Mesenchymal stem cell (in vitro differentiated cells and primary cell): ENCODE data around the gene MICAL3.
A peak's percentile ranks its signal among the peaks of the same experiment; 100 is the strongest.

Experiments used
- DNase-seq: peaks from one replicate; pipeline ENCODE4 v3.0.0-alpha.2; 2013
- H2AFZ ChIP-seq: one replicate; pipeline ENCODE4 v1.6.1; 2013; ENCODE audit warnings: low read depth, mild to moderate bottlenecking, control low read depth, inconsistent platforms, low read length, moderate library complexity
- H2AK5ac ChIP-seq: 2 replicates; pipeline ENCODE4 v1.6.1; 2013; ENCODE audit warnings: low read length, moderate library complexity, mild to moderate bottlenecking, inconsistent platforms; ENCODE audit not compliant: severe bottlenecking
- H2BK120ac ChIP-seq: one replicate; pipeline ENCODE4 v1.6.1; 2013; ENCODE audit warnings: low read depth, mild to moderate bottlenecking, inconsistent platforms, low read length, moderate library complexity
- H2BK12ac ChIP-seq, 2 experiments: one replicate each; pipeline ENCODE4 v1.6.1; 2013; ENCODE audit warnings: inconsistent platforms in 2 of 2, low read length in 2 of 2, mild to moderate bottlenecking in 2 of 2, moderate library complexity in 2 of 2, control low read depth in 1 of 2
- H2BK15ac ChIP-seq: one replicate; pipeline ENCODE4 v1.6.1; 2013; ENCODE audit warnings: mild to moderate bottlenecking, low read depth, inconsistent platforms; ENCODE audit not compliant: poor library complexity, severe bottlenecking
- H2BK5ac ChIP-seq: 2 replicates; pipeline ENCODE4 v1.6.1; 2013; ENCODE audit warnings: low read depth, mild to moderate bottlenecking, low read length, control low read depth, inconsistent platforms; ENCODE audit not compliant: poor library complexity, severe bottlenecking
- H3K14ac ChIP-seq, 2 experiments: one replicate each; pipeline ENCODE4 v1.6.1; 2013; ENCODE audit warnings: inconsistent platforms in 2 of 2, low read length in 2 of 2, control low read depth in 1 of 2, mild to moderate bottlenecking in 1 of 2, moderate library complexity in 1 of 2
- H3K18ac ChIP-seq, 2 experiments: one replicate each; pipeline ENCODE4 v1.6.1; 2013; ENCODE audit warnings: inconsistent platforms in 2 of 2, low read length in 2 of 2, control low read depth in 1 of 2, low read depth in 1 of 2, mild to moderate bottlenecking in 1 of 2
- H3K23ac ChIP-seq, 2 experiments: one replicate each; pipeline ENCODE4 v1.6.1; 2013; ENCODE audit warnings: inconsistent platforms in 2 of 2, low read length in 2 of 2, mild to moderate bottlenecking in 2 of 2, moderate library complexity in 2 of 2, control low read depth in 1 of 2
- H3K27ac ChIP-seq: 2 replicates; pipeline ENCODE4 v1.5.1; 2013; ENCODE audit warnings: mild to moderate bottlenecking, moderate library complexity, low read length, control low read depth, inconsistent platforms; ENCODE audit not compliant: poor library complexity, severe bottlenecking
- H3K27me3 ChIP-seq, 2 experiments: 2 replicates each; pipeline versions ENCODE4 v1.6.1 to v1.7.0; 2013; ENCODE audit warnings: low read length in 2 of 2, mild to moderate bottlenecking in 2 of 2, moderate library complexity in 2 of 2, control low read depth in 1 of 2, inconsistent platforms in 1 of 2; ENCODE audit not compliant: control insufficient read depth in 1 of 2, insufficient read depth in 1 of 2
- H3K36me3 ChIP-seq, 2 experiments: 2 replicates each; pipeline versions ENCODE4 v1.6.1 to v1.7.0; 2013; ENCODE audit warnings: low read length in 2 of 2, control low read depth in 1 of 2, inconsistent platforms in 1 of 2, low read depth in 1 of 2, mild to moderate bottlenecking in 1 of 2; ENCODE audit not compliant: insufficient read depth in 2 of 2, control insufficient read depth in 1 of 2
- H3K4ac ChIP-seq, 2 experiments: one replicate each; pipeline ENCODE4 v1.6.1; 2013; ENCODE audit warnings: inconsistent platforms in 2 of 2, low read length in 2 of 2, mild to moderate bottlenecking in 2 of 2, moderate library complexity in 2 of 2, control low read depth in 1 of 2, low read depth in 1 of 2
- H3K4me1 ChIP-seq: 2 replicates; pipeline ENCODE4 v1.6.1; 2013; ENCODE audit warnings: low read depth, low read length, control low read depth; ENCODE audit not compliant: control insufficient read depth, insufficient read depth
- H3K4me2 ChIP-seq: 2 replicates; pipeline ENCODE4 v1.6.1; 2013; ENCODE audit warnings: low read length, mild to moderate bottlenecking, inconsistent platforms; ENCODE audit not compliant: poor library complexity, severe bottlenecking
- H3K4me3 ChIP-seq, 2 experiments: 2 replicates each; pipeline versions ENCODE4 v1.5.1 to v1.7.0; 2013; ENCODE audit warnings: low read length in 2 of 2, mild to moderate bottlenecking in 2 of 2, control low read depth in 1 of 2, low read depth in 1 of 2; ENCODE audit not compliant: insufficient read depth in 1 of 2
- H3K79me1 ChIP-seq: replicated peaks from 2 replicates; pipeline ENCODE4 v1.6.1; 2013; ENCODE audit warnings: mild to moderate bottlenecking, control low read depth, low read length, inconsistent platforms; ENCODE audit not compliant: poor library complexity, severe bottlenecking
- H3K9ac ChIP-seq: 2 replicates; pipeline ENCODE4 v1.7.0; 2013; ENCODE audit warnings: mild to moderate bottlenecking, low read length, moderate library complexity
- H3K9me3 ChIP-seq: 2 replicates; pipeline ENCODE4 v1.7.0; 2013; ENCODE audit warnings: mild to moderate bottlenecking, low read length; ENCODE audit not compliant: control insufficient read depth
- H4K8ac ChIP-seq: one replicate; pipeline ENCODE4 v1.6.1; 2013; ENCODE audit warnings: inconsistent platforms, mild to moderate bottlenecking, low read length, moderate library complexity
- H4K91ac ChIP-seq: one replicate; pipeline ENCODE4 v1.6.1; 2013; ENCODE audit warnings: mild to moderate bottlenecking, low read length, inconsistent platforms
- WGBS: methylation state at CpG from one replicate; pipeline ENCODE4 v1.1.7; 2013; ENCODE audit warnings: mixed read lengths; 5-methylcytosine and 5-hydroxymethylcytosine counted together

Gene MICAL3

GRCh38 chr22:17951315-17951714 is 73.0 kb downstream of the MICAL3 start:
- Histone ChIP-seq H4K91ac (no peak overlapping the region), H3K27ac (peak overlapping the region; percentile 21), H2BK15ac (no peak overlapping the region), H4K8ac (no peak overlapping the region), H3K9me3 (no peaks in the 10 kb centered on the region), H3K9ac (no peak overlapping the region), H3K79me1 (no peaks in the 10 kb centered on the region), H2BK12ac (no peak overlapping the region), H2BK5ac (no peak overlapping the region), H3K18ac (no peak overlapping the region), H3K4me3 (no peak overlapping the region), H3K36me3 (peaks cover 0 to 25% of the 10 kb centered on the region in 2 experiments), H3K14ac (no peak overlapping the region), H3K27me3 (no peaks in the 10 kb centered on the region), H3K4ac (no peak overlapping the region), H3K4me2 (no peak overlapping the region), H2BK120ac (no peak overlapping the region), H3K4me1 (peaks cover 56% of the 10 kb centered on the region), H2AK5ac (no peak overlapping the region), H2AFZ (no peak overlapping the region), H3K23ac (no peak overlapping the region)
- WGBS, result 95% methylated on average over 5 of the region's 5 CpGs
- DNase-seq, result no peak

- peaks cover 0 to 31% of the 10 kb centered on the region in 2 experiments for H3K36me3 ChIP-seq
- no peak overlapping the region for H3K14ac ChIP-seq
- H3K9ac ChIP-seq, result no peak overlapping the region
- no peak overlapping the region for H2BK12ac ChIP-seq
- no peak overlapping the region for H2AFZ ChIP-seq
- no peak overlapping the region for H3K4me3 ChIP-seq
- no peak overlapping the region for H4K91ac ChIP-seq
- no peak overlapping the region for H2BK5ac ChIP-seq
- peaks cover 57% of the 10 kb centered on the region for H3K4me1 ChIP-seq
- no peak for DNase-seq
- H4K8ac ChIP-seq, result no peak overlapping the region
- no peak overlapping the region for H3K23ac ChIP-seq
- no peak overlapping the region for H2BK120ac ChIP-seq
- no peaks in the 10 kb centered on the region for H3K9me3 ChIP-seq
- no peak overlapping the region for H3K18ac ChIP-seq
- H3K27me3 ChIP-seq, result no peaks in the 10 kb centered on the region
- H3K27ac ChIP-seq, result peak overlapping the region; percentile 21
- H3K4me2 ChIP-seq, result no peak overlapping the region
- WGBS, result 91% methylated on average over 10 of the region's 10 CpGs
- H3K79me1 ChIP-seq, result no peaks in the 10 kb centered on the region
- H2BK15ac ChIP-seq, result no peak overlapping the region
- no peak overlapping the region for H3K4ac ChIP-seq
- no peak overlapping the region for H2AK5ac ChIP-seq
Observed at GRCh38 chr22:17950651-17951214, 73.6 kb downstream of the MICAL3 start.

GRCh38 chr22:17949642-17950473 is 74.5 kb downstream of the MICAL3 start:
- Histone ChIP-seq H3K9ac (no peak overlapping the region), H2BK12ac (no peak overlapping the region), H2AK5ac (no peak overlapping the region), H3K4me3 (no peak overlapping the region), H3K27me3 (no peaks in the 10 kb centered on the region), H3K4ac (peak overlapping the region in 1 of 2 experiments; percentile 59), H3K27ac (peak overlapping the region; percentile 21), H3K9me3 (no peaks in the 10 kb centered on the region), H3K4me2 (no peak overlapping the region), H4K91ac (peak overlapping the region; percentile 18), H3K79me1 (no peaks in the 10 kb centered on the region), H3K36me3 (peaks cover 0 to 38% of the 10 kb centered on the region in 2 experiments), H3K4me1 (peaks cover 59% of the 10 kb centered on the region), H2BK5ac (no peak overlapping the region), H3K23ac (no peak overlapping the region), H2BK120ac (no peak overlapping the region), H4K8ac (no peak overlapping the region), H3K18ac (no peak overlapping the region), H2BK15ac (no peak overlapping the region), H2AFZ (no peak overlapping the region), H3K14ac (no peak overlapping the region)
- no peak for DNase-seq
- 92% methylated on average over 14 of the region's 14 CpGs for WGBS

- Histone ChIP-seq H2BK15ac (no peak overlapping the region), H3K4me3 (no peak overlapping the region), H3K4ac (no peak overlapping the region), H3K27me3 (no peaks in the 10 kb centered on the region), H3K23ac (no peak overlapping the region), H3K4me2 (no peak overlapping the region), H2BK120ac (no peak overlapping the region), H3K18ac (no peak overlapping the region), H3K27ac (no peak overlapping the region), H3K14ac (no peak overlapping the region), H3K79me1 (no peaks in the 10 kb centered on the region), H3K4me1 (peaks cover 57% of the 10 kb centered on the region), H4K8ac (no peak overlapping the region), H2BK5ac (no peak overlapping the region), H4K91ac (peak overlapping the region; percentile 2), H3K36me3 (peaks cover 0 to 42% of the 10 kb centered on the region in 2 experiments), H3K9ac (no peak overlapping the region), H2AK5ac (no peak overlapping the region), H2AFZ (no peak overlapping the region), H2BK12ac (no peak overlapping the region), H3K9me3 (no peaks in the 10 kb centered on the region)
- WGBS, result 94% methylated on average over 9 of the region's 9 CpGs
- no peak for DNase-seq
Observed at GRCh38 chr22:17948101-17948500, 76.3 kb downstream of the MICAL3 start.
